T-cell (primary cell): Measurements from ENCODE around the gene REPIN1. TPM values are rescaled to one million over a fixed set of nuclear protein-coding genes. Genes with fewer than 3 reads are reported as not detected.
A peak's percentile ranks its signal among the peaks of the same experiment; 100 is the strongest.

Experiments used
- ATAC-seq, 4 experiments: fragments of 200-7000 bp in 3 of 4; fragments of 150-1000 bp in 1 of 4; cut with Tn5 transposase; replicated peaks in 1 of 4; 1 replicate in 3 of 4; 2 replicates in 1 of 4; pipeline ENCODE4 v1.10.0; 2021; ENCODE audit warnings: moderate library complexity in 3 of 4, mild to moderate bottlenecking in 2 of 4, moderate number of reproducible peaks in 1 of 4
- CTCF ChIA-PET, 2 donors: fragments of 300-600 bp; sonication (Branson Sonifier 250); formaldehyde crosslinking; loops; one replicate each; lab custom pipeline; 2022; ENCODE audit warnings: antibody characterized with exemption in 2 of 2; lab: Charles Lee
- POLR2A ChIA-PET, 2 donors: fragments of 300-600 bp; sonication (Branson Sonifier 250); formaldehyde crosslinking; loops; one replicate each; lab custom pipeline; 2022; ENCODE audit warnings: antibody characterized with exemption in 2 of 2; lab: Charles Lee
- DNase-seq, 35 experiments: peaks; one replicate each; pipeline versions ENCODE4 v3.0.0 to v3.0.0-alpha.2; 2013 to 2023
- H3K27ac ChIP-seq: one replicate; pipeline ENCODE4 v1.5.1; 2013; ENCODE audit warnings: low read length
- H3K27me3 ChIP-seq, 2 experiments: replicated peaks in 1 of 2; 1 replicate in 1 of 2; 2 replicates in 1 of 2; pipeline versions ENCODE4 v1.6.1 to v1.7.0; 2013; ENCODE audit warnings: low read length in 1 of 2, mixed read lengths in 1 of 2; ENCODE audit not compliant: control insufficient read depth in 2 of 2, insufficient read depth in 2 of 2; ENCODE audit errors: extremely low read depth in 1 of 2
- H3K36me3 ChIP-seq, 2 donors: 1 replicate in 1 of 2; 2 replicates in 1 of 2; pipeline versions ENCODE4 v1.6.1 to v1.7.0; 2013; ENCODE audit warnings: low read length in 1 of 2; ENCODE audit not compliant: control insufficient read depth in 2 of 2, insufficient read depth in 1 of 2; ENCODE audit errors: extremely low read depth in 1 of 2
- H3K4me1 ChIP-seq, 2 experiments: 1 replicate in 1 of 2; 2 replicates in 1 of 2; pipeline versions ENCODE4 v1.6.1 to v1.7.0; 2013; ENCODE audit warnings: low read length in 2 of 2, mixed read lengths in 1 of 2; ENCODE audit not compliant: insufficient read depth in 2 of 2, control insufficient read depth in 1 of 2; ENCODE audit errors: extremely low read depth in 1 of 2
- H3K4me3 ChIP-seq, 2 donors: 1 replicate in 1 of 2; 2 replicates in 1 of 2; pipeline versions ENCODE4 v1.5.1 to v1.7.0; 2013; ENCODE audit warnings: mild to moderate bottlenecking in 2 of 2, low read length in 1 of 2, moderate library complexity in 1 of 2; ENCODE audit not compliant: control insufficient read depth in 1 of 2; ENCODE audit errors: extremely low read depth in 1 of 2
- H3K9me3 ChIP-seq: 2 replicates; pipeline ENCODE4 v1.7.0; 2013
- H3K27ac Mint-ChIP-seq, 2 donors: one replicate each; pipeline ENCODE4 v1.8.0; 2020 to 2021; ENCODE audit warnings: mild to moderate bottlenecking in 2 of 2, mixed read lengths in 2 of 2
- H3K27me3 Mint-ChIP-seq, 2 donors: one replicate each; pipeline ENCODE4 v1.8.0; 2021 to 2022; ENCODE audit warnings: mixed read lengths in 2 of 2
- H3K36me3 Mint-ChIP-seq: one replicate; pipeline ENCODE4 v1.8.0; 2021; ENCODE audit warnings: mixed read lengths
- H3K4me1 Mint-ChIP-seq, 3 donors: one replicate each; pipeline ENCODE4 v1.8.0; 2020 to 2022; ENCODE audit warnings: mixed read lengths in 3 of 3, mild to moderate bottlenecking in 1 of 3
- H3K4me3 Mint-ChIP-seq, 3 donors: one replicate each; pipeline ENCODE4 v1.8.0; 2020 to 2022; ENCODE audit warnings: mild to moderate bottlenecking in 3 of 3, mixed read lengths in 3 of 3, moderate library complexity in 3 of 3
- H3K9me3 Mint-ChIP-seq, 3 donors: one replicate each; pipeline ENCODE4 v1.8.0; 2020 to 2022; ENCODE audit warnings: mixed read lengths in 3 of 3
- WGBS: methylation state at CpG from one replicate; pipeline ENCODE4 v1.1.5; 2013; ENCODE audit warnings: missing lambda C conversion rate; ENCODE audit not compliant: insufficient coverage; 5-methylcytosine and 5-hydroxymethylcytosine counted together
- total RNA-seq, 35 experiments: library from RNA in 6 of 35; stranded (reverse) in 6 of 35; fragments of 120-200 nt in 1 of 35; gene quantifications; one replicate each; pipeline versions ENCODE4 v1.2.1 to v1.2.4 and lab custom pipeline; 2013 to 2026

REPIN1 gene
- total RNA-seq, 5 donors from 2014 or later (not counting 1 experiment from before 2014, with no cell fraction given): 64.0 to 110 (median 101) TPM

- no peaks in the 10 kb centered on the region for H3K9me3 ChIP-seq
- H3K27ac Mint-ChIP-seq: no peak overlapping the region
- peaks cover 0 to 21% of the 10 kb centered on the region in 2 donors for H3K27me3 Mint-ChIP-seq
- no peaks in the 10 kb centered on the region for H3K9me3 Mint-ChIP-seq
- no peak overlapping the region for H3K27ac ChIP-seq
- peaks cover 23% of the 10 kb centered on the region for H3K36me3 Mint-ChIP-seq
- 80% methylated on average over 6 of the region's 6 CpGs for WGBS
- DNase-seq: no peak
- H3K4me1 Mint-ChIP-seq: peaks cover 0 to 12% (median 6%) of the 10 kb centered on the region in 3 donors
- H3K4me1 ChIP-seq: peaks cover 4 to 10% of the 10 kb centered on the region in 2 experiments
- ChIA-PET POLR2A (no interaction called here), CTCF (no interaction called here)
- no peak for ATAC-seq
- peaks cover 0 to 16% of the 10 kb centered on the region in 2 experiments for H3K27me3 ChIP-seq
- H3K4me3 Mint-ChIP-seq: no peak overlapping the region
- no peak overlapping the region for H3K4me3 ChIP-seq
- H3K36me3 ChIP-seq: peaks cover 6 to 7% of the 10 kb centered on the region in 2 donors
Observed at GRCh38 chr7:150335774-150336112, 32.9 kb upstream of the REPIN1 start.

- Mint-ChIP-seq H3K4me1 (peaks cover 0 to 15% (median 7%) of the 10 kb centered on the region in 3 donors), H3K36me3 (peaks cover 15% of the 10 kb centered on the region), H3K27ac (no peak overlapping the region), H3K4me3 (no peak overlapping the region), H3K27me3 (peaks cover under 1 to 25% of the 10 kb centered on the region in 2 donors), H3K9me3 (no peaks in the 10 kb centered on the region)
- no peak overlapping the region for H3K27ac ChIP-seq
- H3K9me3 ChIP-seq: no peaks in the 10 kb centered on the region
- peaks cover 4 to 16% of the 10 kb centered on the region in 2 experiments for H3K4me1 ChIP-seq
- peaks cover 0 to 24% of the 10 kb centered on the region in 2 experiments for H3K27me3 ChIP-seq
- peaks cover 0 to 6% of the 10 kb centered on the region in 2 donors for H3K36me3 ChIP-seq
- ATAC-seq: no peak
- no peak overlapping the region for H3K4me3 ChIP-seq
- DNase-seq: no peak
- POLR2A ChIA-PET: no interaction called here
- WGBS: 98% methylated on average over 14 of the region's 14 CpGs
- CTCF ChIA-PET: interaction anchor here in 1 of 2 donors (0.5 kb wide), 1 partner anchor 1685 kb away, joined by 5 read pairs; no protein-coding TSS in a partner anchor
Observed at GRCh38 chr7:150336746-150337145, 31.9 kb upstream of the REPIN1 start.

GRCh38 chr7:150337179-150337578, 31.4 kb upstream of the REPIN1 start:
- POLR2A ChIA-PET: no interaction called here
- peaks cover 0 to 18% (median 7%) of the 10 kb centered on the region in 3 donors for H3K4me1 Mint-ChIP-seq

GRCh38 chr7:150337659-150338081, 31.0 kb upstream of the REPIN1 start:
- Mint-ChIP-seq H3K27me3 (peaks cover 6 to 34% of the 10 kb centered on the region in 2 donors), H3K27ac (no peak overlapping the region), H3K36me3 (peaks cover 15% of the 10 kb centered on the region), H3K9me3 (no peaks in the 10 kb centered on the region), H3K4me3 (no peak overlapping the region), H3K4me1 (peaks cover 0 to 20% (median 7%) of the 10 kb centered on the region in 3 donors)
- H3K27me3 ChIP-seq: peaks cover 0 to 32% of the 10 kb centered on the region in 2 experiments
- CTCF ChIA-PET: no interaction called here
- peaks cover 4 to 16% of the 10 kb centered on the region in 2 experiments for H3K4me1 ChIP-seq
- no peak overlapping the region for H3K27ac ChIP-seq
- WGBS: 90% methylated on average over 6 of the region's 6 CpGs
- H3K36me3 ChIP-seq: peaks cover 0 to 6% of the 10 kb centered on the region in 2 donors
- ATAC-seq (no peak), DNase-seq (no peak)
- H3K4me3 ChIP-seq: no peak overlapping the region
- no peaks in the 10 kb centered on the region for H3K9me3 ChIP-seq
- POLR2A ChIA-PET: no interaction called here

More at GRCh38 chr7:150337179-150337578, 31.4 kb upstream of the REPIN1 start:
- Mint-ChIP-seq H3K27me3 (peaks cover 5 to 29% of the 10 kb centered on the region in 2 donors), H3K36me3 (peaks cover 15% of the 10 kb centered on the region), H3K9me3 (no peaks in the 10 kb centered on the region), H3K27ac (no peak overlapping the region), H3K4me3 (no peak overlapping the region)
- Histone ChIP-seq H3K27me3 (peaks cover 0 to 28% of the 10 kb centered on the region in 2 experiments), H3K27ac (no peak overlapping the region), H3K4me3 (no peak overlapping the region), H3K4me1 (peaks cover 4 to 16% of the 10 kb centered on the region in 2 experiments), H3K36me3 (peaks cover 0 to 6% of the 10 kb centered on the region in 2 donors), H3K9me3 (no peaks in the 10 kb centered on the region)
- CTCF ChIA-PET: interaction anchor here in 1 of 2 donors (0.5 kb wide), 1 partner anchor 1684 kb away, joined by 5 read pairs; no protein-coding TSS in a partner anchor
- DNase-seq: no peak
- 97% methylated on average over 18 of the region's 18 CpGs for WGBS
- no peak for ATAC-seq

- no peak overlapping the region for H3K4me3 ChIP-seq
- Mint-ChIP-seq H3K4me1 (peaks cover 0 to 20% (median 7%) of the 10 kb centered on the region in 3 donors), H3K27ac (no peak overlapping the region), H3K9me3 (peaks cover 0 to under 1% (median 0%) of the 10 kb centered on the region in 3 donors), H3K36me3 (peaks cover 15% of the 10 kb centered on the region), H3K27me3 (peaks cover 7 to 40% of the 10 kb centered on the region in 2 donors), H3K4me3 (no peak overlapping the region)
- no peak for DNase-seq
- POLR2A ChIA-PET: no interaction called here
- CTCF ChIA-PET: no interaction called here
- WGBS: 84% methylated on average over 4 of the region's 11 CpGs
- no peak overlapping the region for H3K27ac ChIP-seq
- H3K9me3 ChIP-seq: no peaks in the 10 kb centered on the region
- ATAC-seq: no peak
- peaks cover 0 to 33% of the 10 kb centered on the region in 2 experiments for H3K27me3 ChIP-seq
- peaks cover 0 to 6% of the 10 kb centered on the region in 2 donors for H3K36me3 ChIP-seq
- H3K4me1 ChIP-seq: peaks cover 4 to 16% of the 10 kb centered on the region in 2 experiments
Observed at GRCh38 chr7:150338166-150338829, 30.3 kb upstream of the REPIN1 start.

- H3K9me3 ChIP-seq: no peaks in the 10 kb centered on the region
- no peak overlapping the region for H3K4me3 ChIP-seq
- ATAC-seq: no peak
- Mint-ChIP-seq H3K9me3 (peaks cover 0 to 8% (median 5%) of the 10 kb centered on the region in 3 donors), H3K4me3 (peak overlapping the region in 1 of 3 donors; percentile 6), H3K36me3 (peaks cover 18% of the 10 kb centered on the region), H3K27me3 (peaks cover 14 to 47% of the 10 kb centered on the region in 2 donors), H3K4me1 (peaks cover 0 to 20% (median 7%) of the 10 kb centered on the region in 3 donors), H3K27ac (no peak overlapping the region)
- peaks cover 4 to 16% of the 10 kb centered on the region in 2 experiments for H3K4me1 ChIP-seq
- DNase-seq: no peak
- H3K27ac ChIP-seq: no peak overlapping the region
- 90% methylated on average over 3 of the region's 9 CpGs for WGBS
- peaks cover 0 to 4% of the 10 kb centered on the region in 2 donors for H3K36me3 ChIP-seq
- POLR2A ChIA-PET: no interaction called here
- CTCF ChIA-PET: no interaction called here
- peaks cover 0 to 36% of the 10 kb centered on the region in 2 experiments for H3K27me3 ChIP-seq
Observed at GRCh38 chr7:150339409-150339809, 29.2 kb upstream of the REPIN1 start.
